Tibial nerve (tissue), 4 donors: ENCODE results near the gene CLDN34. TPM values are rescaled to one million over a fixed set of nuclear protein-coding genes. Genes with fewer than 3 reads are reported as not detected.

Source experiments
- DNase-seq, 2 donors: peaks; one replicate each; pipeline ENCODE4 v3.0.0-alpha.2; 2019; ENCODE audit warnings: low spot score in 2 of 2
- H3K27ac ChIP-seq, 4 donors: fragments of 200-600 bp; sonication (generic) in 3 of 4; one replicate each; pipeline ENCODE4 v1.5.1; 2017 to 2019; ENCODE audit warnings: mild to moderate bottlenecking in 1 of 4
- H3K27me3 ChIP-seq, 2 donors: fragments of 200-600 bp; sonication (generic) in 1 of 2; one replicate each; pipeline versions ENCODE4 v1.5.1 to v1.6.0; 2017 to 2019
- H3K36me3 ChIP-seq, 3 donors: fragments of 200-600 bp; sonication (generic); one replicate each; pipeline ENCODE4 v1.5.1; 2018 to 2019
- H3K4me1 ChIP-seq, 4 donors: fragments of 200-600 bp; sonication (generic) in 3 of 4; one replicate each; pipeline ENCODE4 v1.5.1; 2017 to 2019
- H3K4me3 ChIP-seq, 4 donors: fragments of 200-600 bp; sonication (generic) in 3 of 4; one replicate each; pipeline ENCODE4 v1.5.1; 2017 to 2019; ENCODE audit warnings: mild to moderate bottlenecking in 1 of 4, moderate library complexity in 1 of 4
- H3K9me3 ChIP-seq, 4 donors: fragments of 200-600 bp; sonication (generic) in 3 of 4; one replicate each; pipeline ENCODE4 v1.5.1; 2017 to 2019
- EP300 ChIP-seq, 2 donors: sonication (generic); formaldehyde crosslinking; IDR thresholded peaks; one replicate each; pipeline ENCODE4 v1.6.1; 2017; ENCODE audit warnings: antibody characterized with exemption in 2 of 2, mild to moderate bottlenecking in 1 of 2
- POLR2A ChIP-seq, 2 donors: fragments of 450-650 bp; IDR thresholded peaks; one replicate each; pipeline ENCODE4 v1.6.1; 2017; ENCODE audit warnings: antibody characterized with exemption in 2 of 2, mild to moderate bottlenecking in 2 of 2, moderate library complexity in 2 of 2
- WGBS, 2 donors: methylation state at CpG; one replicate each; pipeline ENCODE4 v1.1.5; 2018; 5-methylcytosine and 5-hydroxymethylcytosine counted together
- total RNA-seq, 4 donors: library from RNA; depleted of rRNA; stranded (reverse); fragments of >200 nt; gene quantifications; one replicate each; pipeline ENCODE4 v1.1.0, GENCODE V29; 2016
- TF ChIP-seq, protein P1 (sequence below), 5 experiments: fragments of 200-600 bp in 3 of 5; fragments of 450-650 bp in 2 of 5; sonication (generic) in 3 of 5; IDR thresholded peaks; one replicate each; pipeline ENCODE4 v1.5.1; 2016 to 2019; ENCODE audit warnings: antibody characterized with exemption in 5 of 5, mild to moderate bottlenecking in 3 of 5, moderate library complexity in 2 of 5

The CLDN34 gene
- total RNA-seq, 4 donors from 2014 or later, result not detected

DNA sequence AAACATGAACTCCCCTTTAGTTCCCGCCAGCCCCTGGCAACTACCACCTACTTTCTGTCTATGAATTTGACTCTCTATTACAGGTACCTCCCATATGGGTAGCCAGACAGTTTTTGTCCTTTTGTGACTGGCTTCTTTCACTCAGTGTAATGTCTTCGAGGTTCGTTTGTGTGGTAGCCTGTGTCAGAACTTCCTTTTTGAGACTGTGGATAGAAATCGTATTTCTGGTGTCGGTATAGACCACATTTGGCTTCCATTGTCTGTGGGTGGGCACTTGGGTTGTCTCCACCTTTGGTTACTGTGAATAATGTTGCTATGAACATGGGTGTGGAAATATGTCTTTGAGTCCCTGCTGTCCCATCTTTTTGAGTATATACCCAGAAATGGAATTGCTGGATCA lies 5.4 kb upstream of the CLDN34 start:
- Histone ChIP-seq H3K9me3 (no peaks in the 10 kb centered on the region), H3K4me1 (no peaks in the 10 kb centered on the region), H3K27ac (no peak overlapping the region), H3K36me3 (no peaks in the 10 kb centered on the region), H3K27me3 (no peaks in the 10 kb centered on the region), H3K4me3 (no peak overlapping the region)
- 66 to 82% methylated on average over 5 of the region's 5 CpGs for WGBS, 2 donors
- no peak for DNase-seq
- TF ChIP-seq EP300 (IDR thresholded peaks at IDR 0.05) (no peak), POLR2A (IDR thresholded peaks at IDR 0.05) (no peak)
- TF ChIP-seq, protein P1, sequence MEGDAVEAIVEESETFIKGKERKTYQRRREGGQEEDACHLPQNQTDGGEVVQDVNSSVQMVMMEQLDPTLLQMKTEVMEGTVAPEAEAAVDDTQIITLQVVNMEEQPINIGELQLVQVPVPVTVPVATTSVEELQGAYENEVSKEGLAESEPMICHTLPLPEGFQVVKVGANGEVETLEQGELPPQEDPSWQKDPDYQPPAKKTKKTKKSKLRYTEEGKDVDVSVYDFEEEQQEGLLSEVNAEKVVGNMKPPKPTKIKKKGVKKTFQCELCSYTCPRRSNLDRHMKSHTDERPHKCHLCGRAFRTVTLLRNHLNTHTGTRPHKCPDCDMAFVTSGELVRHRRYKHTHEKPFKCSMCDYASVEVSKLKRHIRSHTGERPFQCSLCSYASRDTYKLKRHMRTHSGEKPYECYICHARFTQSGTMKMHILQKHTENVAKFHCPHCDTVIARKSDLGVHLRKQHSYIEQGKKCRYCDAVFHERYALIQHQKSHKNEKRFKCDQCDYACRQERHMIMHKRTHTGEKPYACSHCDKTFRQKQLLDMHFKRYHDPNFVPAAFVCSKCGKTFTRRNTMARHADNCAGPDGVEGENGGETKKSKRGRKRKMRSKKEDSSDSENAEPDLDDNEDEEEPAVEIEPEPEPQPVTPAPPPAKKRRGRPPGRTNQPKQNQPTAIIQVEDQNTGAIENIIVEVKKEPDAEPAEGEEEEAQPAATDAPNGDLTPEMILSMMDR (IDR thresholded peaks at IDR 0.05), result no peak

DNA sequence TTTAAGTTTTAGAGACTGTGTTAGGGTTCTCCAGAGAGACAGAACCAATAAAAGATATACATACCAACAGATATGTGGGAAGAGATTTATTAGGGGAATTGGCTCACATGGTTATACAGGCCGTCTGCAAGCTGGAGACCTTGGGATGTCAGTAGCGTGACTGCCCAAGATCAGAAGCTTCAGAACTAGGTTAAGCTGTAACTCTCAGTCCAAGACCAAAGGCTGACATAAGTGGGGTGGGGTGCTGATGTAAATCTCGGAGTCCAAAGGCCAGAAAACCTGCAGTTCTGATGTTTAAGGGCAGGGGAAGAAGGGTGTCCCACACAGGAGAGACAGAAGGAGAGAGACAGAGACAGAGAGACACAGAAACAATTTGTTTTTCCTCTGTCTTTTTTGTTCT lies 10.5 kb downstream of the CLDN34 start:
- H3K4me1 ChIP-seq, result no peaks in the 10 kb centered on the region
- H3K27me3 ChIP-seq, result no peaks in the 10 kb centered on the region
- H3K36me3 ChIP-seq, result no peaks in the 10 kb centered on the region
- TF ChIP-seq, protein P1 (IDR thresholded peaks at IDR 0.05), result no peak
- TF ChIP-seq EP300 (IDR thresholded peaks at IDR 0.05) (no peak), POLR2A (IDR thresholded peaks at IDR 0.05) (no peak)
- no peak overlapping the region for H3K27ac ChIP-seq
- H3K9me3 ChIP-seq, result peaks cover 0 to 5% (median 0%) of the 10 kb centered on the region in 4 donors
- no peak overlapping the region for H3K4me3 ChIP-seq
- 80 to 93% methylated on average over 3 of the region's 3 CpGs for WGBS, 2 donors
- DNase-seq, result no peak

DNA sequence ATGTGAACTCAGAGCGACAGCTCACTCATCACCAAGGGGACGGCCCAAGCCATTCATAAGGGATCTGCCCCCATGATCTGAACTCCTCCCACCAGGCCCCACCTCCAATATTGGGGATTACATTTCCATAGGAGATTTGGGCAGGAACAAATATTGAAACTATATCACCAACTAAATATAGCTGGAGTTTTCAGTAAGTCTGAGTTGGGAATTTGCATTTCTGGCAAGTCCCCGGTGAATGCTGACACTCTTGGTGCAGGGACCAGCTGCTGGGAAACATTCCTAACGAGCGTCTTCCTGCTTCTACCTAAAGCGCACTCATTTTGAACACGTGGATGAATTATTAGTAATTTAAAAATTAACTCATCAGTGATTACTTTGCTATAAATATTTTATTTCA lies 13.2 kb downstream of the CLDN34 start:
- H3K36me3 ChIP-seq, result no peaks in the 10 kb centered on the region
- no peak overlapping the region for H3K27ac ChIP-seq
- no peaks in the 10 kb centered on the region for H3K9me3 ChIP-seq
- WGBS, 2 donors, result 85 to 86% methylated on average over 7 of the region's 7 CpGs
- TF ChIP-seq, protein P1 (IDR thresholded peaks at IDR 0.05), result no peak
- TF ChIP-seq EP300 (IDR thresholded peaks at IDR 0.05) (no peak), POLR2A (IDR thresholded peaks at IDR 0.05) (no peak)
- H3K4me3 ChIP-seq, result no peak overlapping the region
- DNase-seq, result no peak
- no peaks in the 10 kb centered on the region for H3K27me3 ChIP-seq
- no peaks in the 10 kb centered on the region for H3K4me1 ChIP-seq

DNA sequence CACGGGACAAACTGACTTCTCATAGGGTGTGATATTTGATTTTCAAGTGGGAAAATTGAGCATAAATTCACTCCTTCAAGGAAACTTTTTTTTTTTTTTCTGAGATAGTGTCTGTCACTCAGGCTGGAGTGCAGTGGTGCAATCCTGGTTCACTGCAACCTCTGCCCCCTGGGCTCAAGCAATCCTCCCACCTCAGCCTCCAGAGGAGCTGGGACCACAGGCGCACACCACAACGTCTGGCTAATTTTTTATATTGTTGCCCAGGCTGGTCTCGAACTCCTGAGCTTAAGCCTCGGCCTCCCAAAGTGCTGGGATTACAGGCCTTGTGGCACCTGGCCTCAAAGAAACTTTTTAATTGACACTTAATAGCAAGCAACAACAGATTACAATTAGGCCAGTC lies 13.8 kb downstream of the CLDN34 start:
- TF ChIP-seq, protein P1 (IDR thresholded peaks at IDR 0.05), result no peak
- TF ChIP-seq EP300 (IDR thresholded peaks at IDR 0.05), result no peak
- no peak for TF ChIP-seq POLR2A (IDR thresholded peaks at IDR 0.05)
- 72 to 82% methylated on average over 5 of the region's 5 CpGs for WGBS, 2 donors

DNA sequence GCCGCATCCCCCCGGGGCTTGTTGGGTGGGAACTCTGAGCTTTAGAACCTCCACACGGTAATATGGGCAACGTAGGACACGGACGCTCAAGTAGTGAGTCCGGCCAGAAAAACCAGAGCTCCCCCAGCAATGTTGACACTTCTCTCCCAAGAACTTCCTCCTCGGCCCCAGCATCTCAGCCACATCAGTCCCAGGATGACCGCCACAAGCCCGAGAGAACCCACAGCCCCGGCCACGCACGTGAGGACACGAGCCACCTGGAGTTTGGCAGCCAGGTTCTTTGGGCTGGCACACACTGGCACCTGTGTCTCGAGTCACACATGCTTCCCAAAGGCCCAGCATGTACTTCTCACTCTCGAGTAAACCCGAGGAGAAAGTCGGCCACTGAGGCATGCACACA lies 16.3 kb downstream of the CLDN34 start:
- 79 to 87% methylated on average over 10 to 18 of the region's 18 CpGs for whole genome bisulfite sequencing, 2 donors
- no peaks in the 10 kb centered on the region for H3K36me3 ChIP-seq
- no peaks in the 10 kb centered on the region for H3K9me3 ChIP-seq
- H3K4me1 ChIP-seq, result no peaks in the 10 kb centered on the region
- DNase-seq, result no peak
- no peak overlapping the region for H3K27ac ChIP-seq
- H3K4me3 ChIP-seq, result no peak overlapping the region
- H3K27me3 ChIP-seq, result no peaks in the 10 kb centered on the region
- TF ChIP-seq, protein P1 (IDR thresholded peaks at IDR 0.05), result no peak
- TF ChIP-seq EP300 (IDR thresholded peaks at IDR 0.05) (no peak), POLR2A (IDR thresholded peaks at IDR 0.05) (no peak)

More for the DNA sequence above, 13.8 kb downstream of the CLDN34 start:
- Histone ChIP-seq H3K27ac (peak overlapping the region in 1 of 4 donors; percentile 15), H3K36me3 (no peaks in the 10 kb centered on the region), H3K9me3 (no peaks in the 10 kb centered on the region), H3K4me3 (no peak overlapping the region), H3K27me3 (no peaks in the 10 kb centered on the region), H3K4me1 (no peaks in the 10 kb centered on the region)
- no peak for DNase-seq
